ENCODE results near the gene WNK4. TPM values are rescaled to one million over a fixed set of nuclear protein-coding genes. Genes with fewer than 3 reads are reported as not detected.

WNK4 gene
- total and polyA plus RNA-seq, 9 of the 15 experiments (the other 6 are each of a cell fraction or from before 2014, with no cell fraction given): 0.32 to 25.8 (median 4.5) TPM

GRCh38 chr17:42798383-42799380 is 18.3 kb downstream of the WNK4 start, which contains the start of the genes CNTD1 and COA3 (continued):
- TF ChIP-seq ZNF407 (IDR thresholded peaks at IDR 0.05; ENCODE audit: low read depth) (peak; percentile 83), RAD51 (IDR thresholded peaks at IDR 0.05; ENCODE audit: borderline replicate concordance, low read depth) (0 out of 2 replicates have a peak, but pooled peaks have one; percentile 16), ZC3H8 (IDR thresholded peaks at IDR 0.05) (0 out of 2 replicates have a peak, but pooled peaks have one; percentile 50), SIN3A (IDR thresholded peaks at IDR 0.05; ENCODE audit: borderline replicate concordance in 2 of 2, control insufficient read depth in 1 of 2, low read depth in 2 of 2, low read length in 2 of 2) (peak; percentile 75 to 79; a peak in 1 of 4 replicates), SAFB (IDR thresholded peaks at IDR 0.05; ENCODE audit: borderline replicate concordance, low read depth, low read length) (no peak), FOXM1 (IDR thresholded peaks at IDR 0.05; ENCODE audit: low read depth) (0 out of 2 replicates have a peak, but pooled peaks have one; percentile 21), FOXM1 (CRISPR knock-in tag; IDR thresholded peaks at IDR 0.05; ENCODE audit: low read depth) (0 out of 2 replicates have a peak, but pooled peaks have one; percentile 66), AFF1 (IDR thresholded peaks at IDR 0.05; ENCODE audit: low read depth in 1 of 2, partially characterized antibody in 2 of 2) (peak in 1 of 2 experiments; percentile 95), NEUROD1 (IDR thresholded peaks at IDR 0.05; ENCODE audit: borderline replicate concordance, low read depth, low read length, partially characterized antibody) (peak; percentile 19), L3MBTL2 (IDR thresholded peaks at IDR 0.05) (peak; percentile 100), ELF2 (CRISPR knock-in tag; IDR thresholded peaks at IDR 0.05) (peak; percentile 41; the same call in 1 of the 2 replicates), HDAC2 (IDR thresholded peaks at IDR 0.05) (peak; percentile 82)

All from K562 (cell line).